ENCODE data around the gene GYG2.

GYG2 gene

DNA sequence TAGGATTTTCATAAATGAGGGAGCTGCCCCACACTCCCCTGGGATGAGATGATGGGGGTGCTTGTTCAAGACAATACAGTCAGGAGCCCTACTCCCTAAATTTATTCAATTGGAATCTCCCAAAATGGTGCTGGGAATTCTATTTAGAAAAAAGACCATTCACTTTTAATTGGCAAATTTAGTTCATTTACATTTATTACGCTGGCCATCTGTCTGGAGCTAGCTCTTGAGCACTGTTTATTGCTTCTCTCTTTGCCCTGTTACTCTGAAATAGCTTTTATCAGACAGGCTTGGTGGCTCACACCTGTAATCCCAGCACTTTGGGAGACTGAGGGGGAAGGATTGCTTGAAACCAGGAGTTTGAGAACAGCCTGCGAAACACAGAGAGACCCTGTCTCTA, 102.4 kb downstream of the GYG2 start:
- no peak for DNase-seq
- Histone ChIP-seq H2BK120ac (ENCODE audit: low read depth, low read length) (no peak overlapping the region), H3K18ac (ENCODE audit: low read length) (no peak overlapping the region), H3K4me2 (ENCODE audit: low read length) (no peak overlapping the region), H3K27me3 (ENCODE audit: insufficient read depth, low read length, poor library complexity) (no peaks in the 10 kb centered on the region), H3K23ac (ENCODE audit: low read length) (no peak overlapping the region), H2AK5ac (ENCODE audit: low read length) (no peak overlapping the region), H3K4ac (ENCODE audit: low read depth, low read length) (no peak overlapping the region), H3K4me1 (ENCODE audit: control insufficient read depth, low read depth, low read length) (no peaks in the 10 kb centered on the region), H2BK5ac (ENCODE audit: low read length) (no peak overlapping the region), H3K79me1 (ENCODE audit: low read length) (no peaks in the 10 kb centered on the region), H4K8ac (ENCODE audit: low read depth, low read length) (no peak overlapping the region), H3K27ac (ENCODE audit: low read depth, low read length) (no peak overlapping the region), H3K4me3 (ENCODE audit: low read length) (no peak overlapping the region), H3K79me2 (ENCODE audit: control insufficient read depth, insufficient read depth, low read length) (no peaks in the 10 kb centered on the region), H4K5ac (ENCODE audit: low read length) (no peak overlapping the region), H3K56ac (ENCODE audit: low read length) (no peak overlapping the region), H3K9ac (ENCODE audit: low read length) (no peak overlapping the region), H3K36me3 (ENCODE audit: control insufficient read depth, insufficient read depth, low read length) (no peaks in the 10 kb centered on the region), H2BK15ac (replicated peaks; ENCODE audit: low read depth) (no peak overlapping the region)
- WGBS (ENCODE audit: extremely low coverage, insufficient coverage, low lambda C conversion rate), result no CpG with 5 or more reads among the region's 2 CpGs

DNA sequence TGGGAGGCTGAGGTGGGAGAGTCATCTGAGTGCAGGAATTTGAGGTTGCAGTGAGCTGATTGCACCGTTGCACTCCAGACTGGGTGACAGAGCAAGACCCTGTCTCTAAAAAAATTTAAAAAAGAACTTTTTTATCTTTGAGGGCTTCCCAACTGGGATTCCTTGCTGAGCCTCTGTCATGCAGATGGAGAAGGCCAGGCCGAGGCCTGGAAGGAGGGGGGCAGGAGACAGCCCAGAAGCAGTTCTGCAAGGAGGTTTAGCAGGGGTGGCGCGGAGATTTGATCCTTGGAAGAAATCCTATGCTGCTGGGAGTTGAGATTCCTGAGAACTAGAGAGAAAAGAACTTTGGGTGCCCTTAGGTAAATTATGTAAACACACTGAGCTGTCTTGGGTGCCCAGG, 102.9 kb downstream of the GYG2 start:
- Histone ChIP-seq H2BK5ac (ENCODE audit: low read length) (no peak overlapping the region), H3K79me2 (ENCODE audit: control insufficient read depth, insufficient read depth, low read length) (no peaks in the 10 kb centered on the region)
- WGBS (ENCODE audit: extremely low coverage, insufficient coverage, low lambda C conversion rate), result no CpG with 5 or more reads among the region's 4 CpGs

More for the DNA sequence above, 102.9 kb downstream of the GYG2 start:
- no peaks in the 10 kb centered on the region for H3K27me3 ChIP-seq (ENCODE audit: insufficient read depth, low read length, poor library complexity)
- H3K9ac ChIP-seq (ENCODE audit: low read length), result no peak overlapping the region
- H3K4me1 ChIP-seq (ENCODE audit: control insufficient read depth, low read depth, low read length), result no peaks in the 10 kb centered on the region
- no peak overlapping the region for H3K27ac ChIP-seq (ENCODE audit: low read depth, low read length)
- no peak overlapping the region for H3K56ac ChIP-seq (ENCODE audit: low read length)
- H3K4me3 ChIP-seq (ENCODE audit: low read length), result no peak overlapping the region
- no peak overlapping the region for H2BK120ac ChIP-seq (ENCODE audit: low read depth, low read length)
- no peaks in the 10 kb centered on the region for H3K36me3 ChIP-seq (ENCODE audit: control insufficient read depth, insufficient read depth, low read length)
- no peak overlapping the region for H2AK5ac ChIP-seq (ENCODE audit: low read length)
- H4K8ac ChIP-seq (ENCODE audit: low read depth, low read length), result no peak overlapping the region
- H3K23ac ChIP-seq (ENCODE audit: low read length), result no peak overlapping the region
- no peaks in the 10 kb centered on the region for H3K79me1 ChIP-seq (ENCODE audit: low read length)
- no peak overlapping the region for H3K4me2 ChIP-seq (ENCODE audit: low read length)
- no peak overlapping the region for H3K4ac ChIP-seq (ENCODE audit: low read depth, low read length)
- no peak overlapping the region for H4K5ac ChIP-seq (ENCODE audit: low read length)
- no peak overlapping the region for H2BK15ac ChIP-seq (replicated peaks; ENCODE audit: low read depth)
- DNase-seq, result peak; percentile 54
- no peak overlapping the region for H3K18ac ChIP-seq (ENCODE audit: low read length)

Data from mesendoderm (in vitro differentiated cells).